Stimulated activated CD8-positive, alpha-beta memory T cell treated with anti-CD3 and anti-CD28 coated beads, Interleukin-15, amount 100 ng/mL, for 24 hours (primary cell): Measurements from ENCODE around the gene C4orf33.

Experiments
- DNase-seq: peaks from one replicate; pipeline ENCODE4 v3.0.0-alpha.2; 2020; ENCODE audit warnings: low read depth

The C4orf33 gene

DNA sequence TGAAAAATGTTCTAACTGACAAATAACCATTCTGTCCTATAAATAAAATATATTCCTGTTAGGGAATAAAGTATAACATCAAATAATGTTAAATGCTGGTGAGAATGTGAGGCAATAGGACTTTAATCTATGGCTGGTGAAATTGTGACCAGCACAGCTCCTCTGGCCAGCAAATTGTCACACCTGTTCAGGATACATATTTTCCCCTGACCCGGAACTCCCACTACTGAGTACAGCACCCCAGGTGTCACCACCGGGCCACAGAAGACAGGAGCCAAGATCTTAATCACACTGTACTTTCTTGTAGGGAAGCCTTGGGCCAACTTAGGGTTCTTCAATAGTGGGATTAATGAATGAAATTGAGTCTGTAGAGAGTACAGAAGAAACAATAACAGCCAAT lies 33.2 kb downstream of the C4orf33 start:
- no peak for DNase-seq

DNA sequence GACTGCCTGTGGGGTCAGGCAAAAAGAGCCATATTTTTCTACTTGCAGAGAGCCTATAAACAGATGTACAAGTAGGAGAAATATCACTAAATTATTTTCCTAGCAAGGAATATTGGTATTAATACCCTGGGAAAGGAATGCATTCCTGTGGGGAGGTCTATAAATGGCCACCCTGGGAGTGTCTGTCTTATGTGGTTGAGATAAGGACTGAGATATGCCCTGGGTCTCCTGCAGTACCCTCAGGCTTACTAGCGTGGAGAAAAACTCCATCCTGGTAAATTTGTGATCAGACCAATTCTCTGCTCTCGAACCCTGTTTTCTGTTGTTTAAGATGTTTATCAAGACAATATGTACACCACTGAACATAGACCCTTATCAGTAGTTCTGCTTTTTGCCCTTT lies 35.4 kb downstream of the C4orf33 start:
- no peak for DNase-seq

DNA sequence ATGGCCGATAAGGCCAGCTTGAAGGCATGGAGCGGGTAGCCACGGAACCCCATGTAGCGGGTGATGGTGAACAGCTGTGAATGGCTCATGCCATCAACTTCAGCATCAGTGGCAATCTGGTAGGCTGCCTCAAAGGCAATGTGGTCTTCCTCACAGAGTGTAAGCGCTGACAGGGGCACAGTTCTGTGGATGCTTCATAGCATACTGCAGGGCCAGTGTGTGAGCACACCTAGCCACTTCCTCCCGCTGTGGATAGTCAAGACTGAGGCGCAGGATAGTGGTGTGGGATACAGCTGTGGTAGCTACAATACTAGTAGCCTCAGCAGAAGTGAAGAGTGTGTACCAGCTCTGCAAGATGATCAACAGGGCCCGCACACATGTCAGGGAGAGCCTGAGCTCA lies 40.5 kb downstream of the C4orf33 start:
- no peak for DNase-seq

DNA sequence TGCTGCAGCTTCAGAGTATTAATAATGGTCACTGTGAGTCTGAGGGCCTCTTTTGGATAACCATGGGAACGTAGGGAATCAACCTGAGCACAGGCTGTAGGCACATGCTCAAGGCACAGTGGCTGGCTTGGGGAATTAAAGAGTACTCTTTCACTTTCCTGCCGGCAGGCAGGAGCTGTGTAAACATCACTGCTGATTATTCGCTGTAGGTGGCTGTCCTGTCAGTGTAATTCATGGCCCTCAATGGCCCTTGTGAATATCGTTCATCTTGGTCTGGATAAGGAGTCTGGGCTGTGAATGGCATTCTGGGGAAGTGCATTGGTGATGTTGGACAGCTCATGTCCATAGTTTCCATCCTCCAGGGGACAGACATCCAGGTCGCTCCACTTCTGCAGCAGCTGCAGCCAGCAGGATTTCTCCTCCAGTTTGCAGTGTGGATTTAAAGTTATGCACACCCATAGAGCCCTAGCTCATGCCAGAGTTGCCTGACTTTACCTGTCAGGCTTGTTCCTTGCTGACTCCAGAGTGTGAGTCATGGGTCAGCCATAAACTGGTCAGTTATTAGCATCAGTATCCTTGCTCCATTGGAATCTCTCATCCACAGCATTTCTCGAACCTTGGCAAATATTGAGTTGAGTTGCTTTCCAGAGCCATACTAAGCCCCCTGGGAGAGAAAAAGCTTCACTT lies 43.0 kb downstream of the C4orf33 start:
- no peak for DNase-seq

DNA sequence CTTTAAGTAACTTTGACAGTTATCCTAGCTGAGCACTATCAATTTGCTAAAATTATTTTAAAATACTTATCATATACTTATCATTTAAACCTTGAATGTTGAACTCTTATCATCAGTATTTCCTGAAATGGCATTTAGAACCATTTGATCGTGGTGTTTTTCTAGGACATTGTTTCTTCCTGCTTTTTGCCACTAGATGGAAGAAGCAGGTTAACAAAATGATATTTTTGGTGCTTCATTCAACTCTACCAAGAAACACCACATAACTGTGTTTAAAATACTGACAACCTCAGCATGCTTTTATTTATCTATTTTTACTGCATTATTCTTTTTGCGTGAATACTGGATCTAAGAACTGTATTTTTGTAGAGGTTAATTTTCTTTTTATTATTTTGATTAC lies 44.6 kb downstream of the C4orf33 start:
- no peak for DNase-seq

DNA sequence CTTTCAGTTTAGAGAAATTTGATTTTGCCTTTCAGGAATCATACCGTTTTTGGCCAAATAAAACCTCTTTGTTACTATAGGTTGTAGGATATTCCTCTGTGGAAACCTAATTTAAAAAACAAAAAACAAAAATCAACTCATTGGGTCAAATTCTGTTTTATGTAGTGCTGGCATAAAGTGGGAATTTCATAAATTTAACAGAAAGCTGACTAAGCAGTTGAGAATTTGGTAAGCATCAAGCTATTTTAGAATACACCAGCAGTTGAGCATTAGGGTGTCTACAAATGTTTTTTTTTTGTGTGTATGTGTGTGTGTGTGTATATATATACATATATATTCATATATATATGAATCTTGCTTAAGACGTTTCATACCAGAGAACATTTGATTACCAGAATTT lies 47.4 kb downstream of the C4orf33 start:
- DNase-seq: no peak

DNA sequence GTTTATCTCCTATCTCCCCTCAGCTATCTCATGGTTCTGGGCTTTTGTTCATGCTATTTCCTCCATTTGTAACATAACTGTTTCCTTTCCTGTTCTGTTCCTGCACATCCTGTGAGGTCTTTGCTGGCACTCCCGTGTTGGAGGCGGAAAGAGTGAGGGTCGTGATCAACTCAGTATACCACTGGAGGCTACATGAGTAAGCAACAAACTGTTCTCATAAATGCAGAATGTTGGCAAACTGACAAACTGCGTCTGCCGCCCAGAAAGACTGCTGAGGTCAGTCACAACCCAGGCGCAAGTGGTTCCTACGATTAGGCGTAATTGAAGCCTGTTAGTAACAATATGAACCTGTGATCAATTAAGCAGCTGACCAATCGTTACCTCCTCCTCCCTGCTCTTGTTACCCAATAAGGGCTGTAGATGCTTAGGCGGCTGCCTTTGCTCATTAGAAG lies 48.8 kb downstream of the C4orf33 start:
- DNase-seq: no peak

DNA sequence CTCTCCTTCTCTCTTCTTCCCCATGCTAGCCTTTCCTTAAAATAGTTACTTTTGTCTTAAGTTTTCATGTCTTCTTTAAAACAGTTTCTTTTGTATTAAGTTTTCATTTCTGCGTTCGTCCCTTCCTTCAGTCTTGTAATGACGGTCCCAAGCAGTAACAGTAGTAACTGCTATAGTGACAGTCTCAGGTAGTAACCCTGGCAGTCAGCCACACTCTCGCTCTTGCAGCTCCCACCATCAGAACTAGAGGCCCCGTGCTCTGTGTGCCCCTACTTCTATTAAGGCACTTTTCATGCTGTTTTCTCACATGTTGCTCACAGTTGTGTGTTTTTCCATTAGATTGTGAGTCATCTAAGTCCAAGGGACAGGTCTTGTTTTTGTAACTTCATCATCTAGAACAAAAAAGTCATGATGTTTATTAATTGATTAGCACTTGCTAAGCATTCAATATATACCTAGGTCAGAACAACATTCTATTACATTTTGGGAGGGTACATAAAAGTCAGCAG lies 49.3 kb downstream of the C4orf33 start:
- DNase-seq: no peak

DNA sequence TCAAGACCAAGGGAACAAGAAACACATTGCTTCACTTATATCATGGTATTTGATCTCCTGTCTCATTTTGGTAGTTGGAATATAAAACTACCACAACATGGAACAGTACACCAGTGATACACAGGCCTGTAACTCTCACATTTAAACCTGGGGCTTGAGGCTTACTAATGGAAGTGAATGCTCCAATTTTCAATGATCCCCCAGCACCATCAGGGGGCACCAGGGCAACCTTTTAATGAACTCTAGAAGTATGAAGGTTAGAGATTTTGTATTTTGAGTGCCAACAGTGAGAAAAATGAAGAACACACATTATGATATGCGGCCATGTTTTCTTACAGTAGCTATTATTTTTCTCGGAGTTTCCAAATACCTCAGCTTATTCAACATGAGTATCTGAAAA lies 50.7 kb downstream of the C4orf33 start:
- no peak for DNase-seq

DNA sequence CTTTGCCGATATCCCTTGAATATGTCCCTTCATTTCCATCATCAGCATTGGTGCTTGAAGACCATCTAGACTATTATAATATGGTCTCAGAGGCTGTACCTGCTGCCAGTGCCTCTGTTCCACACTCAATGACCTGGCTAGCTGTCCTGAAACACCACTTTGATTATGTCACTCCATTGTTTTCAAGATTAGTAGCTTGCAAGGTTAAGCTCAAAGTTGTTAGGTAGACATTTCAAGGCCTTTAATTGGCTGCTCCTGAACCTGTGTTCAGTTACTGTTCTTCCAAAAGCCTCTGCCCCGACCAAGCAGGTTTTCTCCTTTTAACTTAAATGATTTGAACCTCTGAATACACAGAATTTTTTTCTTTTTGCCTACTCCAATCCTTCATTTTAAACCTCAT lies 52.9 kb downstream of the C4orf33 start:
- no peak for DNase-seq

DNA sequence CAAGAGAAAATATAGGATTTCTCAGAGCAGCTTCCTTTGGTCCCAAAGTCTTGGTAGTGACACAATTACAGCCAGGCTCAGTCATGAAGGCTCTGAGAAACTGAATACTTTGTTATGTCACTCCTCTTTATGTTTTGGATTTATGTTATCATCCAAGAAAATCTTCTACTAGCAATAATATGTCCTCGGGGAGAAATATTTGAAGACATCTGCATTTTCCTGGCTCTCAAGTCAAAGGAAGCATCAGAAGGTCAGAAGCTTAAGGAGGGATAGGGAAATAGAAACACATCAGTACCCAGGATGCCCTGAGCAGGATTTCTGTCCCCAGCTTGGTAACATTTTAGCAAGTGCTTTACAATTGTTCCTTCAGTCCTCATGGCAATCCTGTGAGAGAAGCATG lies 54.0 kb downstream of the C4orf33 start:
- DNase-seq: no peak

DNA sequence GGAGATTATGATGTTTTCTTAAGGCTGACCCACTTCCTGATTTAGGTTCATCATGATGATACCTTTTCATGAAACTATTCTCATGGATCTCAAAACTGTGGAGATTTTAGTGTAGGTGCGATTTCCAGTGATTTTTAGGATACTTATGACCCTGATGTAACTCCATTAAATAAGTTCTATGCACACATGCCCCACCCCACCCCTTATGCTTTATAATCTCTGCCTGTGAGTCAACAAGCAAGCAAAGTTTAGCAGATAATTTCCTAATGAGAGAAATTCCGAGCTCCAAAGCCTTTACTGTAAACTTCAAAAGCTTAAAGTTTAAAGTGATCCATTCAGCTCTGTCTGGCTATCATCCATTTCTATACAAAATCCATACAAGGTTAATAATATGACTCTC lies 56.4 kb downstream of the C4orf33 start:
- DNase-seq: no peak

DNA sequence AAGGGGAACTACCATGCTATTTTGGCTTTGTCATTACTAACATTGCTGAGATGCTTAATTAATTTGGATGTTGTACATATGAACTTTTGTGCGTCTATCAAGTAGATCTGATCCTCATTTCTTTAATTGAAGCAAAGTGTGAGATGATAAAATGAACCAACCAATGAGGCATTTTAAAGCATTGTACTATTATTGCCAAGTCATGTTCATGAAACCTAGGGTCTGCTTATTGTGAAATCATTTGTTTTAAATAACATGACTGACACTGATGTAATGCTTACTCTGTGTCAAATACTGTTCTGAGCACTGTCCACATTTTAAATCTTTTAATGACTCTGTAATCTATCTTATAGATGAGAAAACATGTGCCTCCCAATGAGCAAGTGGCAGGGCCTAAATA lies 57.7 kb downstream of the C4orf33 start:
- no peak for DNase-seq

DNA sequence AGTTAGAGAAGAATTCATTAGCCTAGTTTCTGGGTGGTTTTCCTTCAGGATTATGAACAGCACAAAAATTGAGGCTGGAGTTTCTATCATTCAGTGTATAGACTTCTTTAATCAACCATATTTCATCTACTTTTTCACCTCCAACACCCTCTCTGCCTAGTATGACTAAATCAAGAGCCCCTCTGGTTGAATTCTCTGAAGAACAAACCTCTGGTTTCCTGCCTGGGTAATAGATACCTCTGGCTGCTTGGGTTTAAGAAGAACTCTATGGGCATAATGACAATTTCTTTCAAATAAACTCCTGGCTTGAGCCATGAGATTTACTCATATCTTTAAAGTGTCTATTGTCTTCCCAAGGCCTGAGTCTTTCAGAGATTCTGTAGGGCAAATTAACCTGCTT lies 66.5 kb downstream of the C4orf33 start:
- DNase-seq: no peak

DNA sequence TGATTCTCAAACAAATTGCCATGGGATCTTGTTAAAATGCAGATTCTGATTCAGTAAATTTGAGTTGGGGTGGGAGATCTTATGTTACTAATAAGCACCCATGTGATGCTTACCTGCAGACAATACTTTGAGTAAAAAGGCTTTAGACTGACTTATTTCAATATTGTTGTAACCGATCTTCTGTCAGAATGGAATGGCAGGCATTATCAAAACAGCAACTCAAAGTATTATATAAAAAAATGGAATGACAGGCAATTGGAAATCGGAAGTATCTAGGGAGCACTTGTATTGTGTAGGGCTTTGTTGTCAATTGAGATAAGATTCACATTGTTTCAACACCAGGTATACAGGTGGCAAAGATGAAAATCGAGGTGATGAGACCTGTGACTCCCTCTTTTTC lies 67.5 kb downstream of the C4orf33 start:
- no peak for DNase-seq

DNA sequence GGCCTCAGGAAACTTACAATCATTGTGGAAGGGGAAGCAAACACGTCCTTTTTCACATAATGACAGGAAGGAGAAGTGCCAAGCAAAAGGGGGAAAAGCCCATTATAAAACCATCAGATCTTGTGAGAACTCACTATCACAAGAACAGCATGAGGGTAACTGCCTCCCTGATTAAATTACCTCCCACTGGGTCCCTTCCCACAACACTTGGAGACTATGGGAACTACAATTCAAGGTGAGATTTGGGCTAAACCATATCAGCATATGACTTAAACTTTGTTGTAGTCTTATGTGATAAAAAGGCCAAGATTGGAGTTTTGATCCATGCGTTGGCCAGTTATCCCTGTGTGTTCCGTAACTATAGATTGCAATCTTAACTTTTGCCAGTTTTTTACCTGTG lies 68.3 kb downstream of the C4orf33 start:
- DNase-seq: no peak
